Vagina (tissue), 2 donors: Measurements from ENCODE around the gene CTNNA3.

Source experiments
- CTCF ChIP-seq, 3 experiments: fragments of 450-650 bp in 2 of 3; fragments of 200-600 bp in 1 of 3; sonication (generic) in 1 of 3; IDR thresholded peaks; one replicate each; pipeline ENCODE4 v1.5.1; 2017 to 2019; ENCODE audit warnings: antibody characterized with exemption in 3 of 3, mild to moderate bottlenecking in 2 of 3, moderate library complexity in 2 of 3
- POLR2AphosphoS5 ChIP-seq, 2 donors: sonication (generic); formaldehyde crosslinking; IDR thresholded peaks; one replicate each; pipeline ENCODE4 v1.9.0; 2017; ENCODE audit warnings: antibody characterized with exemption in 2 of 2, mild to moderate bottlenecking in 2 of 2, low read depth in 1 of 2; ENCODE audit not compliant: insufficient read depth in 1 of 2

DNA sequence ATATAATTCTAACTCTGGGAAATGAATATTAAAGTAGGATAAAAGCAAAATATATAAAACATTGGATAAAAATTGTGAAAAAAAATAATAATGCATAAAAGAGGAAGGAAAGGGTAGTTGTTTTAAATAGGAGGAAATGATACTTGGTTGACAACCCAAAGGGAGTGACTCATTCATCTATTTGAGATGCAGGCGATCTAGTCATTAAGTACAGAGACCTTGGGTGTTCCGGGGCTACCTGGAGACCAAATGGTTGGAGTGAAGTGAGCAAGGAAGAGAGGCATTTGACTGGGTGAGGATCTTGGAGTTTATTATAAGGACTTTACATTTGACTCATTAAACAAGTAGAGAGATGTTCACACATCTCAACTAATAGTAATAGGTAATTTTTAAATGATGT lies 659.2 kb downstream of the CTNNA3 start:
- TF ChIP-seq CTCF (IDR thresholded peaks at IDR 0.05), result no peak
- TF ChIP-seq POLR2AphosphoS5 (IDR thresholded peaks at IDR 0.05; ENCODE audit: insufficient read depth in 1 of 2, low read depth in 1 of 2), result no peak
